SK-N-SH (cell line): Measurements from ENCODE around the gene C22orf31. TPM values are rescaled to one million over a fixed set of nuclear protein-coding genes. Genes with fewer than 3 reads are reported as not detected.

Experiments
- CTCF ChIA-PET: fragments of 300-600, 350-600 bp; formaldehyde crosslinking; extraction: SDS; loops from one replicate; lab custom pipeline; 2021; lab: Yijun Ruan, JAX
- POLR2A ChIA-PET: fragments of 350-600 bp; sonication (Branson Sonifier 250); formaldehyde crosslinking; extraction: SDS; loops from one replicate; lab custom pipeline; 2020; ENCODE audit warnings: antibody characterized with exemption, inconsistent platforms; lab: Yijun Ruan, JAX
- DNase-seq: peaks from one replicate; pipeline ENCODE4 v3.0.0; 2012
- H2AFZ ChIP-seq: fragments of 200-600 bp; sonication (generic); 2 replicates; pipeline ENCODE4 v1.8.1; 2016; ENCODE audit warnings: antibody characterized with exemption, mild to moderate bottlenecking, low read depth
- H3F3A ChIP-seq: fragments of 200-600 bp; sonication (generic); replicated peaks from 2 replicates; pipeline ENCODE3; 2016; ENCODE audit warnings: antibody characterized with exemption, mild to moderate bottlenecking; ENCODE audit not compliant: insufficient read depth
- H3K27ac ChIP-seq, 2 experiments: fragments of 200-500 bp in 1 of 2; fragments of 200-600 bp in 1 of 2; sonication (Bioruptor generic) in 1 of 2; sonication (generic), shearing (Covaris generic) in 1 of 2; 2 replicates each; pipeline versions ENCODE4 v1.5.1 to v1.6.1; 2014 to 2016; ENCODE audit warnings: low read depth in 2 of 2, inconsistent platforms in 1 of 2, low read length in 1 of 2, mild to moderate bottlenecking in 1 of 2, mixed read lengths in 1 of 2
- H3K27me3 ChIP-seq: fragments of 200-600 bp; sonication (generic), shearing (Covaris generic); 2 replicates; pipeline ENCODE4 v1.6.1; 2016; ENCODE audit warnings: mixed run types; ENCODE audit not compliant: insufficient read depth
- H3K36me3 ChIP-seq, 2 experiments: fragments of 200-500 bp in 1 of 2; fragments of 200-600 bp in 1 of 2; sonication (Bioruptor generic) in 1 of 2; sonication (generic) in 1 of 2; replicated peaks in 1 of 2; 2 replicates each; pipeline versions ENCODE3 to v1.5.1; 2014 to 2016; ENCODE audit warnings: low read length in 1 of 2, mild to moderate bottlenecking in 1 of 2; ENCODE audit not compliant: insufficient read depth in 2 of 2, control insufficient read depth in 1 of 2
- H3K4me1 ChIP-seq, 2 experiments: fragments of 200-500 bp in 1 of 2; fragments of 200-600 bp in 1 of 2; sonication (Bioruptor generic) in 1 of 2; sonication (generic), shearing (Covaris generic) in 1 of 2; 2 replicates each; pipeline versions ENCODE4 v1.5.1 to v1.6.1; 2014 to 2016; ENCODE audit warnings: low read depth in 1 of 2, low read length in 1 of 2, mixed run types in 1 of 2; ENCODE audit not compliant: insufficient read depth in 2 of 2, control insufficient read depth in 1 of 2
- H3K4me2 ChIP-seq: fragments of 200-600 bp; sonication (generic), shearing (Covaris generic); 2 replicates; pipeline ENCODE4 v1.6.1; 2017; ENCODE audit warnings: mixed run types
- H3K4me3 ChIP-seq, 2 experiments: fragments of 200-500 bp in 1 of 2; fragments of 200-600 bp in 1 of 2; sonication (Bioruptor generic) in 1 of 2; sonication (generic), shearing (Covaris generic) in 1 of 2; 2 replicates each; pipeline versions ENCODE4 v1.5.1 to v1.8.1; 2014 to 2016; ENCODE audit warnings: low read depth in 2 of 2, inconsistent platforms in 1 of 2, low read length in 1 of 2, mild to moderate bottlenecking in 1 of 2, mixed read lengths in 1 of 2, moderate library complexity in 1 of 2
- H3K79me2 ChIP-seq: fragments of 200-600 bp; sonication (generic); 2 replicates; pipeline ENCODE4 v1.8.1; 2017; ENCODE audit warnings: mild to moderate bottlenecking; ENCODE audit not compliant: insufficient read depth
- H3K9ac ChIP-seq: fragments of 200-600 bp; sonication (generic); 2 replicates; pipeline ENCODE4 v1.6.1; 2017; ENCODE audit warnings: mixed run types
- H3K9me2 ChIP-seq: fragments of 200-600 bp; sonication (generic); 2 replicates; pipeline ENCODE4 v1.6.1; 2017; ENCODE audit warnings: mixed run types
- H3K9me3 ChIP-seq: fragments of 200-600 bp; sonication (generic); 2 replicates; pipeline ENCODE4 v1.6.1; 2017; ENCODE audit warnings: mixed run types, mild to moderate bottlenecking, moderate library complexity
- H4K20me1 ChIP-seq: fragments of 200-600 bp; sonication (generic); 2 replicates; pipeline ENCODE4 v1.6.1; 2017; ENCODE audit warnings: mild to moderate bottlenecking, mixed run types; ENCODE audit not compliant: insufficient read depth
- EP300 ChIP-seq, 2 experiments: IDR thresholded peaks; 2 replicates each; pipeline versions ENCODE4 v1.4.0 to v1.6.1; 2012; ENCODE audit warnings: borderline replicate concordance in 1 of 2, low read depth in 1 of 2, low read length in 1 of 2
- JUND ChIP-seq: IDR thresholded peaks from 2 replicates; pipeline ENCODE4 v1.4.0; 2012
- NRF1 ChIP-seq: IDR thresholded peaks from 2 replicates; pipeline ENCODE4 v1.6.1; 2012; ENCODE audit warnings: low read depth, mild to moderate bottlenecking, low read length
- REST ChIP-seq: IDR thresholded peaks from 2 replicates; pipeline ENCODE4 v1.6.1; 2012; ENCODE audit warnings: mild to moderate bottlenecking, low read depth, low read length, moderate library complexity
- RFX5 ChIP-seq: IDR thresholded peaks from 2 replicates; pipeline ENCODE4 v1.6.1; 2012; ENCODE audit warnings: mild to moderate bottlenecking, improper control_type of control experiment, low read length
- SIN3A ChIP-seq: IDR thresholded peaks from 2 replicates; pipeline ENCODE4 v1.6.1; 2012; ENCODE audit warnings: low read depth, mild to moderate bottlenecking, low read length, moderate library complexity, borderline replicate concordance
- USF1 ChIP-seq: IDR thresholded peaks from 2 replicates; pipeline ENCODE4 v1.4.0; 2012; ENCODE audit warnings: low read depth, borderline replicate concordance
- WGBS: methylation state at CpG from one replicate; pipeline ENCODE4 v1.1.6; 2017; ENCODE audit warnings: low lambda C conversion rate; 5-methylcytosine and 5-hydroxymethylcytosine counted together
- polyA plus RNA-seq, 3 experiments: library from polyadenylated mRNA; depleted of rRNA; stranded (reverse); fragments of >200 nt; gene quantifications; 2 replicates each; pipeline ENCODE4 v1.2.3, GENCODE V29; 2012
- TF ChIP-seq, protein P1 (sequence below): fragments of 200-600 bp; sonication (generic); IDR thresholded peaks from 2 replicates; pipeline ENCODE4 v1.6.1; 2017; ENCODE audit warnings: antibody characterized with exemption, mild to moderate bottlenecking, moderate library complexity

The C22orf31 gene
- polyA plus RNA-seq, 1 of the 3 experiments (the other 2 are of a cell fraction), result not detected

GRCh38 chr22:29073618-29074275, 12.1 kb upstream of the C22orf31 start:
- H3K27me3 ChIP-seq, result no peaks in the 10 kb centered on the region
- DNase-seq, result no peak
- H3K4me1 ChIP-seq, result peaks cover 0 to 8% of the 10 kb centered on the region in 2 experiments; a peak in 1 of 4 replicates
- no peak overlapping the region for H3K27ac ChIP-seq
- no peaks in the 10 kb centered on the region for H4K20me1 ChIP-seq
- H3F3A ChIP-seq, result no peaks in the 10 kb centered on the region
- no peaks in the 10 kb centered on the region for H3K79me2 ChIP-seq
- no peaks in the 10 kb centered on the region for H3K9me3 ChIP-seq
- ChIA-PET CTCF (interaction anchor here (0.9 to 1.3 kb wide), 2 partner anchors 33 to 81 kb away, joined by 3 to 5 read pairs; no protein-coding TSS in a partner anchor), POLR2A (no interaction called here)
- peak overlapping the region; percentile 75 for H3K9ac ChIP-seq
- no peaks in the 10 kb centered on the region for H3K36me3 ChIP-seq
- H3K4me3 ChIP-seq, result peak overlapping the region; percentile 66 to 67
- no peak for TF ChIP-seq JUND
- TF ChIP-seq, protein P1, sequence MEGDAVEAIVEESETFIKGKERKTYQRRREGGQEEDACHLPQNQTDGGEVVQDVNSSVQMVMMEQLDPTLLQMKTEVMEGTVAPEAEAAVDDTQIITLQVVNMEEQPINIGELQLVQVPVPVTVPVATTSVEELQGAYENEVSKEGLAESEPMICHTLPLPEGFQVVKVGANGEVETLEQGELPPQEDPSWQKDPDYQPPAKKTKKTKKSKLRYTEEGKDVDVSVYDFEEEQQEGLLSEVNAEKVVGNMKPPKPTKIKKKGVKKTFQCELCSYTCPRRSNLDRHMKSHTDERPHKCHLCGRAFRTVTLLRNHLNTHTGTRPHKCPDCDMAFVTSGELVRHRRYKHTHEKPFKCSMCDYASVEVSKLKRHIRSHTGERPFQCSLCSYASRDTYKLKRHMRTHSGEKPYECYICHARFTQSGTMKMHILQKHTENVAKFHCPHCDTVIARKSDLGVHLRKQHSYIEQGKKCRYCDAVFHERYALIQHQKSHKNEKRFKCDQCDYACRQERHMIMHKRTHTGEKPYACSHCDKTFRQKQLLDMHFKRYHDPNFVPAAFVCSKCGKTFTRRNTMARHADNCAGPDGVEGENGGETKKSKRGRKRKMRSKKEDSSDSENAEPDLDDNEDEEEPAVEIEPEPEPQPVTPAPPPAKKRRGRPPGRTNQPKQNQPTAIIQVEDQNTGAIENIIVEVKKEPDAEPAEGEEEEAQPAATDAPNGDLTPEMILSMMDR, result no peak
- TF ChIP-seq NRF1, result no peak
- TF ChIP-seq REST, result no peak
- peak overlapping the region; percentile 70; the same call in 1 of the 2 replicates for H2AFZ ChIP-seq
- H3K4me2 ChIP-seq, result peak overlapping the region; percentile 95
- 79% methylated on average over 46 of the region's 53 CpGs for WGBS
- H3K9me2 ChIP-seq, result no peaks in the 10 kb centered on the region

DNA sequence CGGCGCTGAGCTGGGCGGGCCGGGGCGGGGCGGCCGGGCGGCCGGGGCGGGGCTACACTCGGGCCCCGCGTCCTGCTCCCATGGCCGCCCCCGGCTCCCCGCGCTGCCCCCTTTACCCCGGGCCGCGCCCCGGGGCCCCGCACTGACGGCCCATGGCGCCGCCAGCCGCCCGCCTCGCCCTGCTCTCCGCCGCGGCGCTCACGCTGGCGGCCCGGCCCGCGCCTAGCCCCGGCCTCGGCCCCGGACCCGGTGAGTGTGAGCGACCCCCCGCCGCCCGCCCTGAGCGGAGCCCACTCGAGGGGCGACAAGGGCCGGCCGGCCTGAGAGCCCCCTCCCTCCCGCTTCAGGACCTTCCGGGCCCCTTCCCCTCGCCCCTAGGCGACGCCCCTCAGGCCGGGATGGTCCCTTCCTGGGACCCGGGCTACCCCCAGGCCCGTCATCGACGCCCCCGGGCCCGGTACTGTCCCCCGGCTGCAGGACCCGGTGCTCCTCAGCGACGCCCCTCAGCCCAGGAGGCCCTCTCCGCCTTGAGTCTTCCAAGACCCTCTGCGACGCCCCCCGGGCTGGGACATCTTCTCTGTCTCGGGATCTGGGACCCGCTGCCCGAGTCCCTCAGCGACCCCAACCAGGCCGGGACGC, 11.5 kb upstream of the C22orf31 start, which contains the start of gene KREMEN1:
Gene KREMEN1 (plus strand): TSS at position 57 of the 639 bp plus-strand sequence. CDS start 96 bp downstream, at position 153.
- Histone ChIP-seq H3K27me3 (no peaks in the 10 kb centered on the region), H3K36me3 (no peaks in the 10 kb centered on the region), H3K27ac (no peak within 1 kb of the TSS), H3K9ac (peak within 1 kb of the TSS; percentile 75), H3K4me1 (peaks cover 0 to 8% of the 10 kb centered on the region in 2 experiments; a peak in 1 of 4 replicates), H3K4me2 (peak within 1 kb of the TSS; percentile 95), H3K4me3 (peak within 1 kb of the TSS; percentile 66 to 69), H3K79me2 (no peaks in the 10 kb centered on the region), H3K9me3 (no peaks in the 10 kb centered on the region), H3K9me2 (no peaks in the 10 kb centered on the region), H4K20me1 (no peaks in the 10 kb centered on the region), H3F3A (no peaks in the 10 kb centered on the region)
- DNase-seq, result no peak
- 0% methylated on average over 23 of the region's 76 CpGs for WGBS
- CTCF ChIA-PET, result interaction anchor here (0.6 to 1.1 kb wide), 3 partner anchors 14 to 70 kb away, joined by 3 read pairs; no protein-coding TSS in a partner anchor
- TF ChIP-seq EP300 (IDR thresholded peaks at IDR 0.05; ENCODE audit: borderline replicate concordance in 1 of 2, low read depth in 1 of 2, low read length in 1 of 2) (no peak), USF1 (no peak), RFX5 (no peak), SIN3A (no peak)
- TF ChIP-seq, all 33 proteins: peak for 0
- POLR2A ChIA-PET, result no interaction called here
- H2AFZ ChIP-seq, result peak within 1 kb of the TSS; percentile 70; the same call in 1 of the 2 replicates
